ENCODE results near the gene PROC.

GRCh38 chr2:127423478-127423843, 5.2 kb downstream of the PROC start:
- TF ChIP-seq ATF2 (tag by site-specific recombination; IDR thresholded peaks at IDR 0.05; ENCODE audit: low read depth): no peak
- TF ChIP-seq CTCF (tag by site-specific recombination; IDR thresholded peaks at IDR 0.05): no peak
- no peak for TF ChIP-seq ZNF658 (tag by site-specific recombination; IDR thresholded peaks at IDR 0.05)
- TF ChIP-seq KLF8 (tag by site-specific recombination; IDR thresholded peaks at IDR 0.05): no peak
- no peak for TF ChIP-seq ZNF529 (tag by site-specific recombination; IDR thresholded peaks at IDR 0.05; ENCODE audit: insufficient replicate concordance)
- no peak for TF ChIP-seq ZFP3 (tag by site-specific recombination; IDR thresholded peaks at IDR 0.05; ENCODE audit: low read depth)
- TF ChIP-seq REST (tag by site-specific recombination; IDR thresholded peaks at IDR 0.05): no peak
- TF ChIP-seq YY1 (tag by site-specific recombination; IDR thresholded peaks at IDR 0.05): no peak
- no peak for TF ChIP-seq ZNF426 (tag by site-specific recombination; IDR thresholded peaks at IDR 0.05)
- no peak for TF ChIP-seq ZNF777 (tag by site-specific recombination; IDR thresholded peaks at IDR 0.05; ENCODE audit: borderline replicate concordance)
- TF ChIP-seq ZBTB1 (tag by site-specific recombination; IDR thresholded peaks at IDR 0.05): no peak

Data from HEK293 (cell line).